Astrocyte (in vitro differentiated cells and primary cell): ENCODE data around the gene MYH7B. TPM values are rescaled to one million over a fixed set of nuclear protein-coding genes. Genes with fewer than 3 reads are reported as not detected.

Experiments used
- DNase-seq: peaks from one replicate; pipeline ENCODE4 v3.0.0-alpha.2; 2010; ENCODE audit warnings: low read depth
- FAIRE-seq: peaks from 2 replicates; lab custom pipeline; 2011; peaks lifted over from hg19 to GRCh38; lab: Jason Lieb, UNC
- H2AFZ ChIP-seq: 2 replicates; pipeline ENCODE4 v1.6.0; 2012; ENCODE audit warnings: low read depth, low read length, inconsistent platforms
- H3K27ac ChIP-seq: 2 replicates; pipeline ENCODE4 v1.5.1; 2011; ENCODE audit warnings: low read depth, low read length, inconsistent platforms
- H3K27me3 ChIP-seq: 2 replicates; pipeline ENCODE4 v1.6.0; 2011; ENCODE audit warnings: low read length, inconsistent platforms; ENCODE audit not compliant: insufficient read depth
- H3K36me3 ChIP-seq: 2 replicates; pipeline ENCODE4 v1.5.1; 2011; ENCODE audit warnings: low read length, inconsistent platforms; ENCODE audit not compliant: insufficient read depth
- H3K4me1 ChIP-seq: 2 replicates; pipeline ENCODE4 v1.5.1; 2011; ENCODE audit warnings: low read length, inconsistent platforms; ENCODE audit not compliant: insufficient read depth
- H3K4me2 ChIP-seq: 2 replicates; pipeline ENCODE4 v1.6.0; 2012; ENCODE audit warnings: low read length, inconsistent platforms
- H3K4me3 ChIP-seq: 2 replicates; pipeline ENCODE4 v1.5.1; 2011; ENCODE audit warnings: low read depth, mild to moderate bottlenecking, low read length, inconsistent platforms; ENCODE audit not compliant: insufficient read depth
- H3K79me2 ChIP-seq: 2 replicates; pipeline ENCODE4 v1.6.0; 2012; ENCODE audit warnings: mild to moderate bottlenecking, low read length, inconsistent platforms; ENCODE audit not compliant: insufficient read depth
- H3K9ac ChIP-seq: 2 replicates; pipeline ENCODE4 v1.6.0; 2012; ENCODE audit warnings: mild to moderate bottlenecking, low read length, inconsistent platforms
- H3K9me3 ChIP-seq: 2 replicates; pipeline ENCODE4 v1.5.1; 2012; ENCODE audit warnings: low read depth, mild to moderate bottlenecking, low read length, inconsistent platforms; ENCODE audit not compliant: insufficient read depth
- H4K20me1 ChIP-seq: 2 replicates; pipeline ENCODE4 v1.6.0; 2012; ENCODE audit warnings: low read length, inconsistent platforms; ENCODE audit not compliant: insufficient read depth
- H3K27ac Mint-ChIP-seq: one replicate; pipeline ENCODE4 v1.8.0; 2021; ENCODE audit warnings: mild to moderate bottlenecking, mixed read lengths; ENCODE audit not compliant: unreplicated experiment
- H3K27me3 Mint-ChIP-seq: one replicate; pipeline ENCODE4 v1.8.0; 2021; ENCODE audit warnings: low read depth, mixed read lengths; ENCODE audit not compliant: unreplicated experiment
- H3K36me3 Mint-ChIP-seq: one replicate; pipeline ENCODE4 v1.8.0; 2021; ENCODE audit warnings: low read depth, mixed read lengths; ENCODE audit not compliant: unreplicated experiment
- H3K4me1 Mint-ChIP-seq: one replicate; pipeline ENCODE4 v1.8.0; 2021; ENCODE audit warnings: low read depth, mixed read lengths; ENCODE audit not compliant: unreplicated experiment
- H3K4me3 Mint-ChIP-seq: one replicate; pipeline ENCODE4 v1.8.0; 2021; ENCODE audit warnings: mild to moderate bottlenecking, moderate library complexity, mixed read lengths; ENCODE audit not compliant: unreplicated experiment
- H3K9me3 Mint-ChIP-seq: one replicate; pipeline ENCODE4 v1.8.0; 2021; ENCODE audit warnings: mild to moderate bottlenecking, mixed read lengths; ENCODE audit not compliant: unreplicated experiment
- EZH2 ChIP-seq: IDR thresholded peaks from 2 replicates; pipeline ENCODE4 v1.6.1; 2012; ENCODE audit warnings: mild to moderate bottlenecking, low read length, inconsistent platforms; ENCODE audit not compliant: insufficient read depth
- total RNA-seq: library from RNA; stranded (reverse); gene quantifications from 2 replicates; pipeline ENCODE4 v1.2.1, GENCODE V29; 2021
- TF ChIP-seq, protein P1 (sequence below): IDR thresholded peaks from 2 replicates; pipeline ENCODE4 v1.5.1; 2011; ENCODE audit warnings: low read depth, mild to moderate bottlenecking, inconsistent platforms, low read length, moderate library complexity; ENCODE audit not compliant: insufficient read depth

MYH7B gene
- total RNA-seq, 1 donor from 2014 or later: 0.11 TPM

DNA sequence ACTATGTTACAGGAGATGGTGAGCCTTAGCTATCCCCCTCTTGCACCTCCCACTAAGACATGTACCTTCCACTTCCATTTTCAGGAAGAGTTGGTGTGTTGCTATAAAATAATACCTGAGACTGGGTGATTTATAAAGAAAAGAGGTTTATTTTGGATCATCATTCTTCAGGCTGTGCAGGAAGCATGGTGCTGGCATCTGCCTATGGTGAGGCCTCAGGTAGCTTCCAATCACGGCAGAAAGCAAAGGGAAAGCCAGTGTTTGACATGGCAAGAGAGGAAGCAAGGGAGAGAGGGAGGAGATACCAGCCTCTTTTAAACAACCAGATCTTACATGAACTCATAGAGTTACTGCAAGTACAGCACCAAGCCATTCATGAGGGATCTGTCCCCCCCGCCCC is 32.3 kb upstream of the MYH7B start:
- Histone ChIP-seq H3K4me3 (no peak overlapping the region), H3K36me3 (peaks cover 7% of the 10 kb centered on the region), H3K9me3 (no peaks in the 10 kb centered on the region), H3K27me3 (no peaks in the 10 kb centered on the region), H3K9ac (no peak overlapping the region), H3K79me2 (no peaks in the 10 kb centered on the region), H4K20me1 (no peaks in the 10 kb centered on the region), H3K4me1 (peaks cover 7% of the 10 kb centered on the region), H3K27ac (no peak overlapping the region), H3K4me2 (no peak overlapping the region), H2AFZ (no peak overlapping the region)
- Mint-ChIP-seq H3K27ac (no peak overlapping the region), H3K9me3 (peaks cover 5% of the 10 kb centered on the region), H3K36me3 (peaks cover 38% of the 10 kb centered on the region), H3K27me3 (no peaks in the 10 kb centered on the region), H3K4me3 (no peak overlapping the region), H3K4me1 (peaks cover 3% of the 10 kb centered on the region)
- no peak for TF ChIP-seq EZH2
- TF ChIP-seq, protein P1, sequence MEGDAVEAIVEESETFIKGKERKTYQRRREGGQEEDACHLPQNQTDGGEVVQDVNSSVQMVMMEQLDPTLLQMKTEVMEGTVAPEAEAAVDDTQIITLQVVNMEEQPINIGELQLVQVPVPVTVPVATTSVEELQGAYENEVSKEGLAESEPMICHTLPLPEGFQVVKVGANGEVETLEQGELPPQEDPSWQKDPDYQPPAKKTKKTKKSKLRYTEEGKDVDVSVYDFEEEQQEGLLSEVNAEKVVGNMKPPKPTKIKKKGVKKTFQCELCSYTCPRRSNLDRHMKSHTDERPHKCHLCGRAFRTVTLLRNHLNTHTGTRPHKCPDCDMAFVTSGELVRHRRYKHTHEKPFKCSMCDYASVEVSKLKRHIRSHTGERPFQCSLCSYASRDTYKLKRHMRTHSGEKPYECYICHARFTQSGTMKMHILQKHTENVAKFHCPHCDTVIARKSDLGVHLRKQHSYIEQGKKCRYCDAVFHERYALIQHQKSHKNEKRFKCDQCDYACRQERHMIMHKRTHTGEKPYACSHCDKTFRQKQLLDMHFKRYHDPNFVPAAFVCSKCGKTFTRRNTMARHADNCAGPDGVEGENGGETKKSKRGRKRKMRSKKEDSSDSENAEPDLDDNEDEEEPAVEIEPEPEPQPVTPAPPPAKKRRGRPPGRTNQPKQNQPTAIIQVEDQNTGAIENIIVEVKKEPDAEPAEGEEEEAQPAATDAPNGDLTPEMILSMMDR: no peak
- no peak for FAIRE-seq
- DNase-seq: no peak

DNA sequence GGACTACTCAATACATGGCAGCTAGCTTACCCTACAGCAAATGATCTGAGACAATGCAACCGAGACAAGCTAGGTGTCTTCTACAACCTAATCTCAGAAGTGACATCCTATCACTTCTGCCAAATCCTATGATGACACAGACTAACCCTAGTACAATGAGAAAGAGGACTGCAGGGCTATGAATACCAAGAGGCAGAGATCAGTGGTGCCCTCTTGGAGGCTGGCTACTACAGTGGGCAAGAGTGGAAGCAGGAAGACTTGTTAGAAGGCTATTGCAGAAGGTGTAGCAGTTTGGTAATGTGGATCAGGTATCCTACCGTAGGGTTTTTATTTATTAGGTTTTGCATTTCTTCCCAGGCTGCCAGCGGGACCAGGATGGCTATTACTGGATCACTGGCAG is 30.3 kb upstream of the MYH7B start:
- Histone ChIP-seq H3K4me1 (peaks cover 7% of the 10 kb centered on the region), H3K4me2 (no peak overlapping the region), H3K27ac (no peak overlapping the region), H3K9ac (no peak overlapping the region), H2AFZ (no peak overlapping the region), H3K79me2 (no peaks in the 10 kb centered on the region), H3K36me3 (peaks cover 11% of the 10 kb centered on the region), H4K20me1 (no peaks in the 10 kb centered on the region), H3K27me3 (no peaks in the 10 kb centered on the region), H3K4me3 (no peak overlapping the region), H3K9me3 (no peaks in the 10 kb centered on the region)
- FAIRE-seq (no peak), DNase-seq (no peak)
- H3K9me3 Mint-ChIP-seq: peaks cover 3% of the 10 kb centered on the region
- H3K27ac Mint-ChIP-seq: no peak overlapping the region
- no peak for TF ChIP-seq EZH2
- TF ChIP-seq, protein P1: no peak
- H3K27me3 Mint-ChIP-seq: no peaks in the 10 kb centered on the region
- no peak overlapping the region for H3K4me3 Mint-ChIP-seq
- peaks cover 3% of the 10 kb centered on the region for H3K4me1 Mint-ChIP-seq
- peaks cover 42% of the 10 kb centered on the region for H3K36me3 Mint-ChIP-seq

DNA sequence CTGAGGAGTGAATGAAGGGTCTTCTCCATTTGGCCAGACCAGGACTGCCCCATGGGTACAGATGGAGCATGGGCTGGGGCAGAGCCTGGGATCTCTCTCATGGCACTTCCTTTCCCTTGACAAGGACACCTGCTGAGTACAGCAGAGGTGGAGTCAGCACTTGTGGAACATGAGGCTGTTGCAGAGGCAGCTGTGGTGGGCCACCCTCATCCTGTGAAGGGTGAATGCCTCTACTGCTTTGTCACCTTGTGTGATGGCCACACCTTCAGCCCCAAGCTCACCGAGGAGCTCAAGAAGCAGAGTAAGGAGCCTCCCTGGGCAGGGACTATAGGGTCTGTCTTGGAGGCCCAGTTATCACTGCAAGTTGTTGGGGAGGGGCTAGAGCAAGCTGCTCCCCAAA is 29.7 kb upstream of the MYH7B start:
- no peak overlapping the region for H3K4me3 Mint-ChIP-seq
- Histone ChIP-seq H3K9me3 (no peaks in the 10 kb centered on the region), H3K27me3 (no peaks in the 10 kb centered on the region), H3K36me3 (peaks cover 13% of the 10 kb centered on the region), H3K79me2 (no peaks in the 10 kb centered on the region), H3K27ac (no peak overlapping the region), H2AFZ (no peak overlapping the region), H4K20me1 (no peaks in the 10 kb centered on the region), H3K9ac (no peak overlapping the region), H3K4me3 (no peak overlapping the region), H3K4me2 (no peak overlapping the region), H3K4me1 (peaks cover 7% of the 10 kb centered on the region)
- no peak for FAIRE-seq
- H3K27me3 Mint-ChIP-seq: no peaks in the 10 kb centered on the region
- peaks cover 3% of the 10 kb centered on the region for H3K4me1 Mint-ChIP-seq
- no peak overlapping the region for H3K27ac Mint-ChIP-seq
- peaks cover 3% of the 10 kb centered on the region for H3K9me3 Mint-ChIP-seq
- no peak for TF ChIP-seq EZH2
- TF ChIP-seq, protein P1: no peak
- H3K36me3 Mint-ChIP-seq: peaks cover 44% of the 10 kb centered on the region
- no peak for DNase-seq
